Mesendoderm (in vitro differentiated cells): ENCODE data around the gene CFAP100.

Source experiments
- DNase-seq: peaks from one replicate; pipeline ENCODE4 v3.0.0; 2013
- H2AK5ac ChIP-seq: 2 replicates; pipeline ENCODE4 v1.6.1; 2013; ENCODE audit warnings: low read length, inconsistent platforms
- H2BK120ac ChIP-seq: 2 replicates; pipeline ENCODE4 v1.6.1; 2013; ENCODE audit warnings: low read depth, mild to moderate bottlenecking, low read length, moderate library complexity, mixed read lengths
- H2BK15ac ChIP-seq: replicated peaks from 2 replicates; pipeline ENCODE4 v1.6.1; 2013; ENCODE audit warnings: low read depth, mild to moderate bottlenecking, moderate library complexity
- H2BK5ac ChIP-seq: 2 replicates; pipeline ENCODE4 v1.6.1; 2013; ENCODE audit warnings: low read length, inconsistent platforms
- H3K18ac ChIP-seq: 2 replicates; pipeline ENCODE4 v1.6.1; 2013; ENCODE audit warnings: mild to moderate bottlenecking, low read length, mixed read lengths
- H3K23ac ChIP-seq: one replicate; pipeline ENCODE4 v1.6.1; 2013; ENCODE audit warnings: low read length
- H3K27ac ChIP-seq: 2 replicates; pipeline ENCODE4 v1.5.1; 2013; ENCODE audit warnings: low read depth, mild to moderate bottlenecking, inconsistent platforms, low read length, moderate library complexity
- H3K27me3 ChIP-seq: 2 replicates; pipeline ENCODE4 v1.6.1; 2013; ENCODE audit warnings: low read length, control low read depth, mild to moderate bottlenecking, inconsistent platforms; ENCODE audit not compliant: insufficient read depth, poor library complexity
- H3K36me3 ChIP-seq: 2 replicates; pipeline ENCODE4 v1.6.1; 2013; ENCODE audit warnings: low read length, inconsistent platforms; ENCODE audit not compliant: control insufficient read depth, insufficient read depth
- H3K4ac ChIP-seq: one replicate; pipeline ENCODE4 v1.6.1; 2013; ENCODE audit warnings: low read depth, mild to moderate bottlenecking, low read length, moderate library complexity
- H3K4me1 ChIP-seq: 2 replicates; pipeline ENCODE4 v1.6.1; 2013; ENCODE audit warnings: low read depth, low read length, inconsistent platforms; ENCODE audit not compliant: control insufficient read depth
- H3K4me2 ChIP-seq: 2 replicates; pipeline ENCODE4 v1.6.1; 2013; ENCODE audit warnings: low read length
- H3K4me3 ChIP-seq: 2 replicates; pipeline ENCODE4 v1.5.1; 2013; ENCODE audit warnings: mild to moderate bottlenecking, low read length
- H3K56ac ChIP-seq: one replicate; pipeline ENCODE4 v1.6.1; 2013; ENCODE audit warnings: low read length
- H3K79me1 ChIP-seq: 2 replicates; pipeline ENCODE4 v1.6.1; 2013; ENCODE audit warnings: low read length, inconsistent platforms
- H3K79me2 ChIP-seq: 2 replicates; pipeline ENCODE4 v1.6.1; 2013; ENCODE audit warnings: mild to moderate bottlenecking, low read length; ENCODE audit not compliant: control insufficient read depth, insufficient read depth
- H3K9ac ChIP-seq: 2 replicates; pipeline ENCODE4 v1.6.1; 2013; ENCODE audit warnings: low read length, inconsistent platforms
- H4K5ac ChIP-seq: one replicate; pipeline ENCODE4 v1.6.1; 2013; ENCODE audit warnings: low read length
- H4K8ac ChIP-seq: one replicate; pipeline ENCODE4 v1.6.1; 2013; ENCODE audit warnings: low read depth, mild to moderate bottlenecking, control low read depth, low read length, moderate library complexity
- WGBS: extraction: QIAGEN DNeasy Blood & Tissue Kit; methylation state at CpG from one replicate; pipeline ENCODE4 v1.1.7; 2013; ENCODE audit warnings: low lambda C conversion rate, missing lambda C conversion rate; ENCODE audit not compliant: insufficient coverage; ENCODE audit errors: extremely low coverage; 5-methylcytosine and 5-hydroxymethylcytosine counted together

Gene CFAP100

GRCh38 chr3:126442094-126442855 is 47.6 kb downstream of the CFAP100 start:
- Histone ChIP-seq H2BK120ac (no peak overlapping the region), H3K4me2 (no peak overlapping the region), H3K23ac (no peak overlapping the region), H3K4me1 (no peaks in the 10 kb centered on the region), H3K27me3 (no peaks in the 10 kb centered on the region), H4K5ac (no peak overlapping the region), H2BK5ac (no peak overlapping the region), H3K36me3 (peaks cover 1% of the 10 kb centered on the region), H3K4ac (no peak overlapping the region), H2BK15ac (no peak overlapping the region), H3K79me1 (no peaks in the 10 kb centered on the region), H2AK5ac (no peak overlapping the region), H3K27ac (no peak overlapping the region), H3K9ac (no peak overlapping the region), H3K79me2 (no peaks in the 10 kb centered on the region), H3K4me3 (no peak overlapping the region), H3K18ac (no peak overlapping the region), H3K56ac (no peak overlapping the region), H4K8ac (no peak overlapping the region)
- no CpG with 5 or more reads among the region's 13 CpGs for WGBS
- DNase-seq = no peak

DNA sequence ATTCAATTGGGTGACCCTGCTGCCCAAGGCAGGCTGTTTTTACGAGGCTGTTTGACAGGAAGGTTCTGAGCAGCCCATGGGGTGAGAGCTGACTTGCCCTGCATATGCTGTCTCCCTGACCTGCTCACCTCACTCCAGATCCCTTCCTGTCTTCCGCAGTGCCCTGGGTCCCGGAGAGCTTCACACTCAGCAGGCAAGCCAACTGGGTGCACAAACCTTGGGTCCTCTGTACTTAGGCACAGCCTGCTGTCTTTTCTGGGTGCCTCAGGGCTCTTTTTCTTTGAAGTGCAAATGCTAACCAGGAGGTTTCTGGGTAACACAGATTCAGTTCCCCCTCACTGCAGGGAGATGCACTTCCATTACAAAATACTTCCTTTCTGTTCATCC is 48.1 kb downstream of the CFAP100 start:
- Histone ChIP-seq H3K79me2 (no peaks in the 10 kb centered on the region), H3K23ac (no peak overlapping the region), H2BK120ac (no peak overlapping the region), H3K56ac (no peak overlapping the region), H2AK5ac (no peak overlapping the region), H3K9ac (no peak overlapping the region), H4K5ac (no peak overlapping the region), H3K4me2 (no peak overlapping the region), H2BK5ac (no peak overlapping the region), H2BK15ac (no peak overlapping the region), H3K4me1 (no peaks in the 10 kb centered on the region), H3K79me1 (no peaks in the 10 kb centered on the region), H3K27ac (no peak overlapping the region), H3K36me3 (peaks cover 1% of the 10 kb centered on the region), H3K4ac (no peak overlapping the region), H3K27me3 (no peaks in the 10 kb centered on the region), H3K4me3 (no peak overlapping the region), H3K18ac (no peak overlapping the region), H4K8ac (no peak overlapping the region)
- no CpG with 5 or more reads among the region's 3 CpGs for WGBS
- no peak for DNase-seq

DNA sequence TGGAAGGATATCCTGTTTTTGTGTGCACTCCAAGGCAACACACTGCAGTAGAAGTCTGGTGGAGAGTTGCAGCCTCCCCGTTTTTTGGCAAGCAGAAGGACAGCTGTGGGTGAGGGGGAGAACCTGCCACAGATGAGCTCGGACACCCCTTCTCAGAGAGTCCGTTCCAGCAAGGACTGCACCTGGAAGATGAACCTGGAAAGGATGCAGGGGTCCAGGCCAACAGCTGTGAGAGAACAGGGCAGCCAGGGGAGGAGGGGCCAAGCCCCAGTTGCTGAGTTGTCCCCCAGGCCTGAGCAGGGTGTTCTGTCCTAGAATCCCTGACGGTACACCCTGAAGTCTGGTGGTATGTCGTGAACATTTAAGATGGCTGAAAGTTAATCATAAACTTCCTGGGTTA is 50.8 kb downstream of the CFAP100 start:
- no peak for DNase-seq
- no peak overlapping the region for H2BK15ac ChIP-seq
- H3K23ac ChIP-seq = no peak overlapping the region
- no peak overlapping the region for H3K4me3 ChIP-seq
- H3K27me3 ChIP-seq = no peaks in the 10 kb centered on the region
- WGBS = no CpG with 5 or more reads among the region's 5 CpGs
- H2AK5ac ChIP-seq = no peak overlapping the region
- no peak overlapping the region for H3K9ac ChIP-seq
- no peak overlapping the region for H3K4ac ChIP-seq
- H3K18ac ChIP-seq = no peak overlapping the region
- H4K8ac ChIP-seq = no peak overlapping the region
- H4K5ac ChIP-seq = no peak overlapping the region
- H3K27ac ChIP-seq = no peak overlapping the region
- no peaks in the 10 kb centered on the region for H3K4me1 ChIP-seq
- no peaks in the 10 kb centered on the region for H3K79me1 ChIP-seq
- no peak overlapping the region for H2BK120ac ChIP-seq
- no peak overlapping the region for H3K56ac ChIP-seq
- H2BK5ac ChIP-seq = no peak overlapping the region
- H3K79me2 ChIP-seq = no peaks in the 10 kb centered on the region
- H3K36me3 ChIP-seq = no peaks in the 10 kb centered on the region
- H3K4me2 ChIP-seq = no peak overlapping the region

- H3K18ac ChIP-seq = no peak overlapping the region
- no peaks in the 10 kb centered on the region for H3K79me1 ChIP-seq
- peak; percentile 20 for DNase-seq
- H2AK5ac ChIP-seq = no peak overlapping the region
- no peak overlapping the region for H3K4me3 ChIP-seq
- H3K9ac ChIP-seq = no peak overlapping the region
- H2BK120ac ChIP-seq = no peak overlapping the region
- no peak overlapping the region for H3K4ac ChIP-seq
- no peak overlapping the region for H2BK15ac ChIP-seq
- H3K23ac ChIP-seq = no peak overlapping the region
- no CpG with 5 or more reads among the region's 8 CpGs for WGBS
- H3K36me3 ChIP-seq = no peaks in the 10 kb centered on the region
- H3K79me2 ChIP-seq = no peaks in the 10 kb centered on the region
- no peaks in the 10 kb centered on the region for H3K4me1 ChIP-seq
- no peak overlapping the region for H3K56ac ChIP-seq
- no peak overlapping the region for H3K4me2 ChIP-seq
- no peak overlapping the region for H4K8ac ChIP-seq
- no peak overlapping the region for H2BK5ac ChIP-seq
- H3K27ac ChIP-seq = no peak overlapping the region
- no peak overlapping the region for H4K5ac ChIP-seq
- H3K27me3 ChIP-seq = no peaks in the 10 kb centered on the region
Observed at GRCh38 chr3:126446301-126446700, 51.6 kb downstream of the CFAP100 start.

GRCh38 chr3:126446791-126447190 is 52.1 kb downstream of the CFAP100 start:
- no peak overlapping the region for H3K4ac ChIP-seq
- no peaks in the 10 kb centered on the region for H3K4me1 ChIP-seq
- H4K5ac ChIP-seq = no peak overlapping the region
- H2AK5ac ChIP-seq = no peak overlapping the region
- no peaks in the 10 kb centered on the region for H3K79me1 ChIP-seq
- no peak for DNase-seq
- H2BK5ac ChIP-seq = no peak overlapping the region
- no peak overlapping the region for H3K9ac ChIP-seq
- H3K27me3 ChIP-seq = no peaks in the 10 kb centered on the region
- WGBS = no CpG with 5 or more reads among the region's 2 CpGs
- H3K36me3 ChIP-seq = no peaks in the 10 kb centered on the region
- H3K23ac ChIP-seq = no peak overlapping the region
- H3K4me2 ChIP-seq = no peak overlapping the region
- H3K79me2 ChIP-seq = no peaks in the 10 kb centered on the region
- no peak overlapping the region for H2BK120ac ChIP-seq
- H3K18ac ChIP-seq = no peak overlapping the region
- no peak overlapping the region for H4K8ac ChIP-seq
- no peak overlapping the region for H2BK15ac ChIP-seq
- no peak overlapping the region for H3K56ac ChIP-seq
- no peak overlapping the region for H3K4me3 ChIP-seq
- no peak overlapping the region for H3K27ac ChIP-seq
